Transverse colon (tissue), 4 donors: Measurements from ENCODE around the gene BCL2L13. TPM values are rescaled to one million over a fixed set of nuclear protein-coding genes. Genes with fewer than 3 reads are reported as not detected.

Experiments
- DNase-seq: peaks from one replicate; pipeline ENCODE4 v3.0.0-alpha.2; 2019
- H3K27ac ChIP-seq, 4 donors: fragments of 200-600 bp; sonication (generic); 2 replicates each; pipeline ENCODE4 v1.5.1; 2016 to 2018; ENCODE audit warnings: inconsistent platforms in 4 of 4
- H3K27me3 ChIP-seq: fragments of 200-600 bp; sonication (generic); 2 replicates; pipeline ENCODE4 v1.5.1; 2017; ENCODE audit warnings: inconsistent platforms
- H3K36me3 ChIP-seq, 4 donors: fragments of 200-600 bp; sonication (generic); 2 replicates each; pipeline ENCODE4 v1.5.1; 2017 to 2019; ENCODE audit warnings: inconsistent platforms in 4 of 4
- H3K4me1 ChIP-seq, 4 donors: fragments of 200-600 bp; sonication (generic); 2 replicates each; pipeline ENCODE4 v1.5.1; 2017 to 2020; ENCODE audit warnings: inconsistent platforms in 4 of 4
- H3K4me3 ChIP-seq, 4 donors: fragments of 200-600 bp; sonication (generic); 1 replicate in 1 of 4; 2 replicates in 3 of 4; pipeline versions ENCODE4 v1.5.1 to v1.6.1; 2017 to 2019; ENCODE audit warnings: inconsistent platforms in 4 of 4
- H3K9me3 ChIP-seq, 2 donors: fragments of 200-600 bp; sonication (generic); 2 replicates each; pipeline ENCODE4 v1.5.1; 2017 to 2019; ENCODE audit warnings: inconsistent platforms in 2 of 2
- EP300 ChIP-seq: sonication (generic); formaldehyde crosslinking; IDR thresholded peaks from one replicate; pipeline ENCODE4 v1.6.1; 2017; ENCODE audit warnings: antibody characterized with exemption, low read depth
- POLR2A ChIP-seq: fragments of 450-650 bp; IDR thresholded peaks from one replicate; pipeline ENCODE4 v1.6.1; 2016; ENCODE audit warnings: antibody characterized with exemption, mild to moderate bottlenecking, moderate library complexity
- POLR2AphosphoS5 ChIP-seq, 3 donors: sonication (generic); formaldehyde crosslinking; IDR thresholded peaks; one replicate each; pipeline ENCODE4 v1.6.1; 2016; ENCODE audit warnings: antibody characterized with exemption in 3 of 3
- WGBS, 2 donors: methylation state at CpG; one replicate each; pipeline ENCODE4 v1.1.5; 2018; ENCODE audit warnings: low coverage in 1 of 2; 5-methylcytosine and 5-hydroxymethylcytosine counted together
- in situ Hi-C, 4 donors: fragments of 200-750 bp; cut with MboI; loops; one replicate each; pipeline versions ENCODE4 v1.15.0 to v1.15.1; 2017; ENCODE audit warnings: low sequenced_read_pairs in 3 of 4, low pct_ligation_motif_present in 1 of 4, low pct_unique_long_range_greater_than_20kb in 1 of 4
- intact Hi-C: fragments of 100-400 bp; cut with DNase I; formaldehyde crosslinking; loops from one replicate; pipeline ENCODE4 v1.15.1; 2023; ENCODE audit warnings: low total_unique reads
- total RNA-seq, 4 donors: library from RNA; depleted of rRNA; stranded (reverse); fragments of >200 nt; gene quantifications; one replicate each; pipeline ENCODE4 v1.1.0, GENCODE V29; 2016
- TF ChIP-seq, protein P1 (sequence below), 5 experiments: fragments of 200-600 bp in 3 of 5; fragments of 450-650 bp in 2 of 5; sonication (generic) in 3 of 5; IDR thresholded peaks; 1 replicate in 2 of 5; 2 replicates in 3 of 5; pipeline ENCODE4 v1.5.1; 2016 to 2017; ENCODE audit warnings: antibody characterized with exemption in 5 of 5, inconsistent platforms in 3 of 5, mild to moderate bottlenecking in 2 of 5, moderate library complexity in 1 of 5

The BCL2L13 gene
- total RNA-seq, 4 donors from 2014 or later: 44.0 to 115 (median 59.6) TPM

DNA sequence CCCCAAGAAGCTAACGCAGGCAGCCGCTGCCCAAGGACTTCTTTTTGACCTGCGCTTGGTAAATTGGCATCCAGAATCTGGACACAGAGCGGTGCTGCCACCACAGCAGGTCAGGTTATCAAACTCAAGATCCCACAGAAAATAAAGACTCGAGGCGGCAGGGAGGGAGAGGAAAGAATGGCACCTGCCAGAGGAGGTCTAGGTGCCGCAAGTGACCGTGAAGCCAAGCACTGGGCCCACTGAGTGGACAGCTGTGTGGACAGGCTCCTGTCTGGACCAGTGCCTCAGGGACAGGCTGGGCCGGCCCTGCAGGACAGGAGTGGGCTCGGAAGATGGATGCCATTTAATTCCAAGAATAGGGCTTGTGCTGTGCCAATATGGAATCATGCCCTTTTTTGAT is 108.4 kb downstream of the BCL2L13 start:
- TF ChIP-seq, protein P1, sequence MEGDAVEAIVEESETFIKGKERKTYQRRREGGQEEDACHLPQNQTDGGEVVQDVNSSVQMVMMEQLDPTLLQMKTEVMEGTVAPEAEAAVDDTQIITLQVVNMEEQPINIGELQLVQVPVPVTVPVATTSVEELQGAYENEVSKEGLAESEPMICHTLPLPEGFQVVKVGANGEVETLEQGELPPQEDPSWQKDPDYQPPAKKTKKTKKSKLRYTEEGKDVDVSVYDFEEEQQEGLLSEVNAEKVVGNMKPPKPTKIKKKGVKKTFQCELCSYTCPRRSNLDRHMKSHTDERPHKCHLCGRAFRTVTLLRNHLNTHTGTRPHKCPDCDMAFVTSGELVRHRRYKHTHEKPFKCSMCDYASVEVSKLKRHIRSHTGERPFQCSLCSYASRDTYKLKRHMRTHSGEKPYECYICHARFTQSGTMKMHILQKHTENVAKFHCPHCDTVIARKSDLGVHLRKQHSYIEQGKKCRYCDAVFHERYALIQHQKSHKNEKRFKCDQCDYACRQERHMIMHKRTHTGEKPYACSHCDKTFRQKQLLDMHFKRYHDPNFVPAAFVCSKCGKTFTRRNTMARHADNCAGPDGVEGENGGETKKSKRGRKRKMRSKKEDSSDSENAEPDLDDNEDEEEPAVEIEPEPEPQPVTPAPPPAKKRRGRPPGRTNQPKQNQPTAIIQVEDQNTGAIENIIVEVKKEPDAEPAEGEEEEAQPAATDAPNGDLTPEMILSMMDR (IDR thresholded peaks at IDR 0.05): no peak
- no peak for TF ChIP-seq EP300
- TF ChIP-seq POLR2AphosphoS5 (IDR thresholded peaks at IDR 0.05): no peak
- TF ChIP-seq POLR2A: no peak
- H3K4me1 ChIP-seq: peaks cover 0 to 3% (median 0%) of the 10 kb centered on the region in 4 donors
- no peak for DNase-seq
- no peak overlapping the region for H3K27ac ChIP-seq
- H3K27me3 ChIP-seq: no peaks in the 10 kb centered on the region
- in situ Hi-C loops: no loop called here
- WGBS, 2 donors: 97% methylated on average over 10 of the region's 10 CpGs; no CpG with 5 or more reads in 1 of the 2 donors
- intact Hi-C loops: no loop called here
- no peaks in the 10 kb centered on the region for H3K36me3 ChIP-seq
- no peaks in the 10 kb centered on the region for H3K9me3 ChIP-seq
- H3K4me3 ChIP-seq: no peak overlapping the region

DNA sequence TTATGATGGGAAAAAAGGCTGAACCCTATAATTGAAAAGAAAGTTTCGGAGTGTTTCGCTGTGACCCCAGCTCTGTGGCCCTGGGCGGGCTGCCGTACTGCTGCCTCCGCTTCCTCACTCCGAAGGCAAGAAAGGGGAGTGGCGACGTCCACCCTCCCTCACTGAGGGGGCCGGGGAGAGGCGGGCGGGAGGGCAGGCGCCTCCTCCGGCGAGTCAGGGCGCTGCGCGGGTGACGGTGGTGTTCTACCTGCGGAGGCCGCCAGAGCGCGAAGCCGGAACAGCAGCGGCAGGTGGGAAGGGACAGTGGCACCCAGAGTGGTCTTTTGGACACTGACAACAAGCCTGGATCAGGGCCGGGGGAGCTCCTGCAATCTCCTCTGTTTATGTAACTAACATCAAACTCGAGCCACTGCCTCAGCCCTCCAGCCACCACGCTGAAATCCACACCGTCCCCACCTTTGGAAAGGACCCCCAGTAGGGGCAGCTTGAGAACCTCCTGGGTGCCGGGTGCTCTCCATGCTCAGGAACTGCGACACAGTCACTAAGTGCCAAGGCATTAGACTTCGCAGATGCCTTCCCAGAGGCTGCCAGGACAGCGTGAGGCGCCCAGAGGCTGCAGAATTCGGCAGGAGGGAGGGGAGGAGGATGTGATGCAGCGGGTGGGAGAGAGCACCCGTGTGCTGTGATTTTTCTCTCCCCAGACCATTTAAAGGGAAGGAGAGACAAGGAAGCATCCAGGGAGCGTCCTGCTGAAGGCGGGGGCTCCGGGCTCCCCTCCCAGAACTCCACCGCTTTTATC is 110.2 kb downstream of the BCL2L13 start:
- no peak for DNase-seq
- no peak overlapping the region for H3K4me3 ChIP-seq

GRCh38 chr22:17749605-17750395 is 111.2 kb downstream of the BCL2L13 start:
- in situ Hi-C loops (no loop called here), intact Hi-C loops (no loop called here)
- Histone ChIP-seq H3K27ac (no peak overlapping the region), H3K4me3 (no peak overlapping the region), H3K27me3 (no peaks in the 10 kb centered on the region), H3K9me3 (no peaks in the 10 kb centered on the region), H3K4me1 (no peaks in the 10 kb centered on the region), H3K36me3 (no peaks in the 10 kb centered on the region)
- TF ChIP-seq, protein P1 (IDR thresholded peaks at IDR 0.05): no peak
- no peak for TF ChIP-seq POLR2A
- no peak for TF ChIP-seq POLR2AphosphoS5 (IDR thresholded peaks at IDR 0.05)
- no peak for TF ChIP-seq EP300
- 89% methylated on average over 30 of the region's 35 CpGs; no CpG with 5 or more reads in 1 of the 2 donors for WGBS, 2 donors
- no peak for DNase-seq

More for the DNA sequence above, 110.2 kb downstream of the BCL2L13 start:
- in situ Hi-C loops (no loop called here), intact Hi-C loops (no loop called here)
- H3K36me3 ChIP-seq: no peaks in the 10 kb centered on the region
- H3K27me3 ChIP-seq: no peaks in the 10 kb centered on the region
- H3K27ac ChIP-seq: no peak overlapping the region
- H3K4me1 ChIP-seq: no peaks in the 10 kb centered on the region
- TF ChIP-seq, protein P1 (IDR thresholded peaks at IDR 0.05): no peak
- no peak for TF ChIP-seq EP300
- TF ChIP-seq POLR2AphosphoS5 (IDR thresholded peaks at IDR 0.05): no peak
- no peak for TF ChIP-seq POLR2A
- no peaks in the 10 kb centered on the region for H3K9me3 ChIP-seq
- WGBS, 2 donors: 93 to 100% methylated on average over 3 to 40 of the region's 40 CpGs

- intact Hi-C loops: no loop called here
- in situ Hi-C loops: no loop called here
- TF ChIP-seq, protein P1 (IDR thresholded peaks at IDR 0.05): no peak
- TF ChIP-seq POLR2A (no peak), EP300 (no peak), POLR2AphosphoS5 (IDR thresholded peaks at IDR 0.05) (no peak)
- no peaks in the 10 kb centered on the region for H3K27me3 ChIP-seq
- H3K9me3 ChIP-seq: no peaks in the 10 kb centered on the region
- H3K36me3 ChIP-seq: no peaks in the 10 kb centered on the region
- no peak for DNase-seq
- WGBS, 2 donors: 86% methylated on average over 6 of the region's 6 CpGs; no CpG with 5 or more reads in 1 of the 2 donors
- H3K4me1 ChIP-seq: no peaks in the 10 kb centered on the region
- no peak overlapping the region for H3K27ac ChIP-seq
- no peak overlapping the region for H3K4me3 ChIP-seq
These were observed 113.0 kb downstream of the BCL2L13 start for GRCh38 chr22:17751596-17751995.
